GM18508 (cell line): ENCODE data around the gene DDX3X.
"Not testable (repeated sequence)": the region's sequence is repeated elsewhere in the genome, so short reads cannot be mapped to it uniquely, and the experiment has no call there.

Experiments used
- ATAC-seq: cut with Tn5 transposase; IDR thresholded peaks from one replicate; pipeline ENCODE4 v1.9.1; 2021; ENCODE audit warnings: moderate number of reproducible peaks; ENCODE audit not compliant: insufficient read depth, unreplicated experiment

DDX3X gene

DNA sequence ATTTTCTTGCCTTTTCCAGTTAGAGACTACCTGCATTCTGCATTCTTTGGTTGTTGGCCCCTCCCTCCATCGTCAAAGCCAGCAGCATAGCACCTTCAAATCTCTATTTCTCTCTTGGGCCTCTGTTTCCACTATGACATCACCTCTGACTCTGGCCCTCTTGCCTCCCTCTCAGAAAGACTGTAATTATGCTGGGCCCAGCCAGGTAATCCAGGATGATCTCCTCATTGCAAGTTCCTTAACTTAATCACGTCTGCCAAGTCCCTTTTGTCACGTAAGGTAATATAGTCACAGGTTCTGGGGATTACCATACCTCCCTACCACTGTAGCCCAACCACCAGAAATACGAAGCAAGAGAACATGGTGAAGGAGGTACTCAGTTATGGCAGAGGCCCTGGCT, 73.9 kb downstream of the DDX3X start:
- ATAC-seq: no peak

DNA sequence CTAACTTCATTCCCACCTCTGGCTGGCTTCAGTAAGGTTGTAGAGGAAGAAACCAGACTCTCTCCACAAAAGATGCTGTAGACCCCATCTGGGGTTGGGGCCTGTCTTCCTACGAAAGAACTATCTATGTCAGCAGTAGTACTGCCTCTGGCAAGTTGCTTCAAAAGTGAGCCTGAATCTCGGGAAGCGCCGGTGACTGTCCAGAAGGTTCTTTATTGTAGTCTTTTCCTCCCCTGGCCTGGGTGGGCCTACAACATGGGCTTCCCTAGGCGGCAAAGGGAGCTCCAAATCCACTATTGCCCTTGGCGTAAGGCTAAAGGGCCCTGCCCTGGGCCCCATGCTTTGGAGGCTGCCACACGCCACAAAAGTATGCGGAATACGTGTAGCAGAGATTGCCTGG, 74.6 kb downstream of the DDX3X start:
- no peak for ATAC-seq

DNA sequence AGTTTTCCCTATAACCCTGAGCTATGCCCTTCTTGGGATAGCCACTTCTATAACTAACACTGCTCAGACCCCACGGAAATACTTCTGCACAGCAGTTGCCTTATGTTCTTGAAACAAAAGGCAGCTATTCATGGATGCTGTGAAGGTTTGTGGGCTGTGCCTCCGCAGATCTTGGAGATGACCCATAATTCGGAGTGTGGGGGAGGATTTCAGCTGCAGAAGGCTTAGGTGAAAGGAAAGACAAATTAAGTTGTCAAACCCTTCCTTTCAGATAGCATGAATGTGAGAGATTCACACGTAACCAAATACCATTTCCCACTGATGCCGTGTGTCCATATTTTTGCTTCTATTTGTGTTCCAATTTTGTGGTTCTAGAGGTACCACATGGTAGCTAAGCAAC, 75.0 kb downstream of the DDX3X start:
- no peak for ATAC-seq

DNA sequence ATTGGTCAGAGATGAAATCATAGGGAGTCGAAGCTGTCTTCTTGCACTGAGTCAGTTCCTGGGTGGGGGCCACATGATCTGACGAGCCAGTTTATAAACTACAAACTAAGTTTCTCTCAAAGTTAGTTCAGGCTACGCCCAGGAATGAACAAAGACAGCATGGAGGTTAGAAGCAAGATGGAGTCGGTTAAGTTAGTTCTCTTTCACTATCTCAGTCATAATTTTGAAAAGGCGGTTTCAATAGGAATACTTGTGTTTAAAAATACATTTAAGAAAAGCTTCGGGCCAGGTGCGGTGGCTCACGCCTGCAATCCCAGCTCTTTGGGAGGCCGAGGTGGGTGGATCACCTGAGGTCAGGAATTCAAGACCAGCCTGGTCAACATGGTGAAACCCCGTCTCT, 77.3 kb downstream of the DDX3X start:
- not testable (repeated sequence) for ATAC-seq

DNA sequence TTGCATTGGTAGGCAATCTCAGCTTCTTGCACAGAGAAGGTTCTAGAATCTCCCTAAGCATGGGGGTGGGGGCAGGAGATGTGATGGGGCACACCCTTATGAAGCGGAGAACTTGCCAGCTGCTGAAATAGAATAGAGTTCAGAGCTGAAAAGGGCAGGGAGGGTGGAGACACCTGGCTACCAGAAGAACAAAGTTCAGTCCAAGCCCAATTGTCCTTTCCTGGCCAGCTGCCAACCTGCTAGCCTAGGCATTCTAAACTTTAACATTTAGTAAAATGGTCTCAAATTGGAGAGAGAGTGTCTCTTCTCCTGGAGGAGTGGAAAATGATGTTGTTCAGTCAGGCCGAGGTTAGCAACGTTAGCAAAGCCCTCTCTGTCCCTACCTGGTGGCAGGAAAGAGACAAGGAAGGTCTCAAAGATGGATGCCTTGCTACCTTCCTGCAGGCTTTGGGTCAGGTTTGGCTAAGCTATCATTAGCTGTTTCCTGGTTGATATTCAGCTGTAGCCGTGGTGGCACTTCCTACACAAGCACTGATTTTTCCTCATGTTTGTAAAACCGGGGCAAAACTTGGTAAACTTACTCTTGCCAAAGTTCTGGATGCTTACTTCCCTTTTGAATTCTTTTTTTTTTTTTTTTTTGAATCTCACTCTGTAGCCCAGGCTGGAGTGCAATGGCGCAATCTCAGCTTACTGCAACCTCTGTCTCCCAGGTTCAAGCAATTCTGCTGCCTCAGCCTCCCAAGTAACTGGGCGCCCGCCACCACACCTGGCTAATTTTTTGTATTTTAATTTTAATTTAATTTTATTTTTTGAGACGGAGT, 78.5 kb downstream of the DDX3X start:
- ATAC-seq: no peak
